ENCODE data around the gene AKAP8. TPM values are rescaled to one million over a fixed set of nuclear protein-coding genes. Genes with fewer than 3 reads are reported as not detected.
"Not testable (repeated sequence)": the region's sequence is repeated elsewhere in the genome, so short reads cannot be mapped to it uniquely, and the experiment has no call there.

The AKAP8 gene
- total RNA-seq = 12.8 and 13.9 TPM in 2 replicates

DNA sequence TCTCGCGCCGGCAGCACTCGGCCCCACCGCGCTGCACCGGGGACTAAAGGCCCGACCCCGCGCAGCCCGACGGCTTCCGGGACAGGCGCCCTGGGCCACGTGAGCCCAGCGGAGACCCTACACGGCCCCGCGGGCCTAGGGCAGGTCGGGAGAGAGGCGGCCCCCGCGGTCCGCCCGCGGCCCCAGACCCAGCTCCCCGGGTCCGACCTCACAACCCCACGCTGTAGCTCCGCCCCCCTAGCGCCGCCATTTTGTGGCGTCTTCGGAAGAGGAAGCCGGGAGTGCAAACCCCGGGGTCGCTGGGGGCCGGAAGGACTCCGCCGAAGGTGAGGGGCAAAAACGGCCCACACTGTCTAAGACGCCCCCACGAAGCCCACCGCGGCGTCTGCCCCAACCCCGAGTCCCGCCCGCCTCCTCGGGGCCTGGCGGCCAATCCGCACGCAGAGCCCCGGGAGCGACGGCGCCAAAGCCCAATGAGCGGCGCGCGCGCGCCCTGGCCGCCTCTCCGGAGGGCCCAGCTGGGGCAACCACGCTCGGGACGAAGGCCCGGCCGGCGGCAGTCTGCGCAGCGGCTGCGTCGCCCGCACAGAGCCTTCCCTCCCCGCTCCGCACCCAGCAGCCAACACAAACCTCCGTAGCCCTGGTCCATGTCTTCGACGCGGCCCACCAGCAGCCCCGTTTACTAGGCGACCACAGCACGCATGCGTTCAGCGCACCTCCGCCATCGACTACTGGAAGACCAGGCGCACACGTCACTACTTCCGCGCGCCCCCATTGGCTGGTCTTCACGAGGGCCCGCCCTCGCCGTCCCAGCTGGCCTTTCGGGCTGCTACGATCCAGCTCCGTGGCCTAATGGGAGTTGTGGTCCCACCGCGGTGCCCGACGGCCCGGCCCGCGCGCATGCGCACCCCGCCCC, at the start of gene AKAP8:
Gene AKAP8 (minus strand): TSS at position 705 of the 916 bp plus-strand sequence. CDS start 56 bp downstream, at position 649.
- DNase-seq (ENCODE audit: low read depth in 2 of 2) = peak; percentile 95 to 99

DNA sequence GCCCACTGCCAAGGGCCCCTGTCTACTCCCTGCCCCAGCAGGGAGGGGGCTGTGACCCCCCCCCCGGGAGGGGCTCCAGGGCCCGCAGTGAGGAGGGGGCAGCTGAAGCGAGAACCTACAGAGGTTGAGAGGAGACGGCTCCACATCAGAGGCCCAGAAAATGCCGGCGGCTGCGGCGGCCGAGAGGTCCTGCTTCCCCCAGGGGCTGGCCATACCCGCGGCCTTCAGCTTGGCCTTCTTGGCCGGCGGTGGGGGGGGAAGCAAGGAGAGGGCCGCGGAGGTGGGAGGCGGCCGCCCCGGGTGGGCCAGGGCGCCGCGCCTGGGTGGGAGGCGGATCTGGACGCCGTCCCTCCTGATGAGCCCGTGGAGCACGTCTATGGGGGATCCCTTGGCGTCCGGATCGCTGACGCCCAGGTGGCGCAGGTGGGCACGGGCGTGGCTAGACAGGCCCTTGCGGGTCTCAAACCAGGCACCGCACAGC, 48.4 kb upstream of the AKAP8 start:
- DNase-seq (ENCODE audit: low read depth in 2 of 2) = no peak

DNA sequence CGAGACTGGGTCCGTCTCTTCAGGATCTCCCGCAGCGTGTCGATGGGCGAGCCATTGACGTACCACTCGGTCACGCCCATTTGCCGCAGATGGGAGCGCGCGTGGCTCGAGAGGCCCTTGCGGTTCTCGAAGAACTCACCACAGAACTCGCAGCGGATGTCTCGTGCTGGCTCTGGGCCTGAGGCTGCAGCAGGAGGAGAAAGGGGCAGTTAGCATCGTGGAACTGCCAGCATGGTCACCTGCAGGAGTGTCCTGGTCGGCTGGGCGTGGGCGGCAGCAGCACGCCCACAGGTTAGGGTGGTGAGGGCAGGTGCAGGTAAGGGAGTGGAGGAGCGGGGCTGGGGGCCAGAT, 47.7 kb upstream of the AKAP8 start:
- DNase-seq (ENCODE audit: low read depth in 2 of 2) = no peak

DNA sequence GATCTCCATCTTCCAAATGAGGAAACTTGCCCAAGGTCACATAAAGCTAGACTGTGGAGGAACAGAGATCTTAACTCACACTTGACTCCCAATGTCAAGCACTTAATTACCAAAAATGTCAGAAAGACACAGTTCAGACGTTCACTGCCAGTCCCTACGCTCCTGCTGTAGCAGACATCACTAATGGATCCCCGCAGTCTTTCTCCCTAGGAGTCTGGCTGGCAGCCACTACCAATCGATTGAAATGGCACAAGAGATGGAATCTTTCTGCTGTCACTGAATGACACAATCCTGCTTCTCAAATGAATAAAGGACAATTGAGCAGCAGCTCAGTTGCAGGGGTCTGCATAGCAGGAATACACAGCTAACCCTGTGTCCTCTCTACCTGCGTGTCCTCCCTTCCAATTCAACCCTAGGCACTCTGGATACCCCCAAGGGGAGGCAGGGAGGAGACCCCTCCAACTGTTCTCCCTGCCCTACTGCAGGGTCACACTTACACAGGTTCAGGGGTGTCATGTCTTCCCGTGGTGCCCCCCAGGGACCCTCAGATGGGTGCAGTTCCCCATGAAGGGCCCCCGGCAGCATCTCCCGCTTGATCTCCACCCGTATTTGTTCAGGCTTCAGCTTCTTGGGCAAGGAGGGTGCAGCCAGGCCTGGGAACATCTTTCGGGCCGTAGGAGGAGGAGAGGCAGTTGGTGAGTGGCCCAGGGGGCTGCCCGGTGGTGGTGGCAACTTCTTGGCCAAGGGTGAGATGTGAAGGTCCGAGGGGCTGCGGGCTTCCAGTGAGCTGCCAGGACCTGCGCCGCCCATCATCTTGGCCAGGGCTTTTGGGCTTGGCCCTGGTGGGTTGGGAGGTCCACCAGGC, 47.1 kb upstream of the AKAP8 start:
- no peak for DNase-seq (ENCODE audit: low read depth in 2 of 2)

DNA sequence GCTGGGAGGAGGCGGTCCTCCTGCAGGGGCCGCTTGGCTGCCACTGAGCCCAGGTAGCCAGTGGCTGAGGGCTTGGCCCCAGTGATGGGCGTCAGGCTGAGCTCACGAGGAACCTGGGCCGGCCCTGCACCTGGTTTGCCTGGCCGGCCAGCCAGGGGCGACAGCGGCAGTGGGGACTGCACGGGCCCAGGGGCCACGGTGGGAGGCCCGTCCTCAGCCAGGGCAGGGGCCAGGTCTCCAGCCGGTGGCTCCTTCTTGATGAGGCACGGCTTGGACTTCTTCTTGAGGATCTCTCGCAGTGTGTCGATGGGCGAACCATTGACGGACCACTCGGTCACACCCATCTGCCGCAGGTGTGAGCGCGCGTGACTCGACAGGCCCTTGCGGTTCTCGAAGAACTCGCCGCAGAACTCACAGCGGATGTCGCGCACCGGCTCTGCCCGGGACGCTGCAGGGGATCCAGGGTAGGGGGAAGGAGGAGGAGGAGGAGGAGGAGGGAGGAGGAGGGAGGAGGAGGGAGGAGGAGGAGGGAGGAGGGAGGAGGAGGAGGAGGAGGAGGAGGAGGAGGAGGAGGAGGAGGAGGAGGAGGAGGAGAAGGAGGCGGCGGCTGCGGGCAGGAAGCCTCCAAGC, 45.8 kb upstream of the AKAP8 start:
- DNase-seq (ENCODE audit: low read depth in 2 of 2) = no peak

DNA sequence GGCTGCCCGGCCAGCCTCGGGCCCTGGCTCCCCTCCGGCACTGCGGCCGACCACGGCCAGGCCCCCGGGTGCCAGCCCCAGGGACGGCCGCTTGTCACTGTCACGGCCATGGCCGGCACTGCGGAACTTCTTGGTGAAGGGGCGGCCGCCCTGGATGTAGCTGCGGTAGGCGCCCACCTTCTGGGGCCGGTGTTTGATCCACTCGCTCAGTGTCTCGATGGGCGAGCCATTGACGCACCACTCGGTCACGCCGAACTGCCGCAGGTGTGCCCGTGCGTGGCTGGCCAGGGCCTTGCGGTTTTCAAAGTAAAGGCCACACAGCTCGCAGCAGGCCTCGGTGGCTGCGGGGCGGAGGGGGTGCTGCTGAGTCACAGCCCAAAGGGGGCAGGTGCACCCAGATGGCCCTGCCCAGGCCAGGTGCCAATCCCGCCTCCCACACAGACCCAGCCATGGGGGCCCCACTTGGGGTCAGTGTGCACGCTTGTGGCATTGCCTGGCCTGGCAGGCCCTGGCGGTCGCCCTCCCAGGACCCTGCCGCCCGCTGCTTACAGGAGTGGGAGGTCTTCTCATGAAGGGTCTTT, 45.2 kb upstream of the AKAP8 start:
- DNase-seq (ENCODE audit: low read depth in 2 of 2) = no peak

DNA sequence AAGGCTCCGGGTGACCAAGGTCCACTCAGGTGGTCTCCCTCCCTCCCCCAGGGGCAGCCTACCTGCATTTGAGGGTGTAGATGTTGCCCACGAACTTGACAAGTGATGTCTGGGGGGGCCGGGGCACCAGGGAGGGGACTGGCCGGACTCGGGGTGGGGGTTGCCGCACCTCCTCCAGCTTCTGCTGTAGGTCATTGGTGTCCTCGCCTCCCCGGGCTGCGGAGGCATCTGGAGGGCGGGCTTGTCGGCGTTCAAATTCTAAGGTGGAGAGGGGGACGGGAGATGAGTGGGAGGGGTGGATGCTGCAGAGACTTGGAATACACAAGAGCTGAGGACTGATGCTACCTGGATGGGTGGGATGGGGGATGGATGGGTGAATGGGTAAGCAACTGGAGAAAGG, 44.5 kb upstream of the AKAP8 start:
- no peak for DNase-seq (ENCODE audit: low read depth in 2 of 2)

DNA sequence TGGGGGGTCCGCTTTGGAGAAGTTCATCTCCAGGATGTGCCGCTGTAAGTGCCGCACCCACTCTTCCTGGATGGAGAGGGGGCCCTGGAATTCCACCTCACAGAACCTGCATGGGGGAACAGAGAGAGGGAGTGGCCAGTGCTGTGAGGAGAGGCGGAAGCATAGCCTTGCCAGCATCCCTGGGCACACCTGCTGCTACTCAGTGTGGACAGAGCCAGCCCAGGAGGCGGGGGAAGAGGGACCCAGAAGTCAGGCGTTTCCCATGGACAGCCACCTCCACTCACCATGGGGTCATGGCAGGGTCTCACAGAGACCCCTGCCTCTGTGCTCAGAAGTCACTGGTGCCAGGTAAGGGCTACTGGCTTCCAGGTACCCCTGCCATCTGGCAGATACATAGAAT, 43.5 kb upstream of the AKAP8 start:
- DNase-seq (ENCODE audit: low read depth in 2 of 2) = no peak

DNA sequence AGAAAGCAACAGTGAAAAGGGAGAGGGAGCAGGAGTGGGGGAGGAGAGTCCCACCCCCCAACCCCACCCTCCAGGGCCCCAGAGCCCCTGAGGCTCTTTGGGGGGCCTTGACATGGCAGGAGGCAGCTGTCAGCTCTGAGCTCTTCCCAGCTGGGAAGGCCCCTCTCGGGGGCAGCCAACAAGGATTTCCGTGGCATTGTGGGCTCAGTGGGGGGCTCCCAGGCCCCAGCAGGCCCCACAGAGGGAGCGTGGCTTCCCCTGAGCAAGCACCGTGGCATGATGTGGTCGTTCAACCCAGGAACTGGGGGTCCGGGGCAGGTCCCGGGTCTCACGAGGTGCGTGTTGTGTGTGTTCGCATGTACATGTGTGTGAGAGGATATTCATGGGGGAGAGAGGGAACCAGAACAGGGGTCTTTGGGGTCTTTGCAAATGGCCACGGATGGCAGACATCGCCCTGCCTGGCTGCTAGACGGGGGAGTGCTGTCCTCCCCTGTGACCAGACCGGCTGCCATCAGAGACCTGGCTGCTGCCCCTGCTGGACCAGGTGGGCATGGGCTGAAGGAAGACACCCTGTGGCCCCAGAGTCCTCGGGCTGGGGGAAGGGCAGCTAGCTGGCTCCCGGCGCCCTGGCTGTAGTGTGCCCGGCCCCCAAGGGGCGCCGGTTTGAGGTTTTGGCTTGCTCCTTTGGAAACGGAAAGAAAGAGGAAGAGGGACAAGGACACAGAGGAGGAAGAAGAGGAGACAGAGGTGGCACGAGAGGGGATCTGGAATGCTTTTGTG, 42.9 kb upstream of the AKAP8 start:
- no peak for DNase-seq (ENCODE audit: low read depth in 2 of 2)

DNA sequence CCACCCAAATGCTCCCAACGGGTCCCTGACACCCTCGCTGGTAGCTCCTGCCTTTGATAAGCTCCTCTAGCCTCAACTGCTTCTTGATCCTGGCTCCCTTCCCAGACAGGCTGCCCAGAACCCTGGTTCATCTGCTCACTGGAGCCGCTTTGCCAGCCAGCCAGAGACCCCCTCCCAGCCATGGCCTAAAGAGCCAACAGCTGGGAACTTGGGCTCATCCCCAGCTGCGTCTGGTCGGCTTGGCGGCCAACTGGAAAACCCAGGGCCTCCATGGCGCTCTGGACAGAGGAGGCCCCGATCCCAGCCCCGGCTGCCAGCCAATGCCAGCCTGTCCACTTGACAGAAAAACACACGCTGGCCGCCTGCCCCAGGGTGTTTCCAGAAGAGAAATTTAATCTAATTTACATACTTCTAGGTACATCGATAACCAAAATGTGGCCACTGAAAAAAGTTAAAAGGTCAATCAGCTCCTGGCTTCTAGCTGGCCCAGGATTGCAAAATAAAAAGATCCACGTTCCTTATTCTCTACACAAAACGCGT, 42.2 kb upstream of the AKAP8 start:
- no peak for DNase-seq (ENCODE audit: low read depth in 2 of 2)

DNA sequence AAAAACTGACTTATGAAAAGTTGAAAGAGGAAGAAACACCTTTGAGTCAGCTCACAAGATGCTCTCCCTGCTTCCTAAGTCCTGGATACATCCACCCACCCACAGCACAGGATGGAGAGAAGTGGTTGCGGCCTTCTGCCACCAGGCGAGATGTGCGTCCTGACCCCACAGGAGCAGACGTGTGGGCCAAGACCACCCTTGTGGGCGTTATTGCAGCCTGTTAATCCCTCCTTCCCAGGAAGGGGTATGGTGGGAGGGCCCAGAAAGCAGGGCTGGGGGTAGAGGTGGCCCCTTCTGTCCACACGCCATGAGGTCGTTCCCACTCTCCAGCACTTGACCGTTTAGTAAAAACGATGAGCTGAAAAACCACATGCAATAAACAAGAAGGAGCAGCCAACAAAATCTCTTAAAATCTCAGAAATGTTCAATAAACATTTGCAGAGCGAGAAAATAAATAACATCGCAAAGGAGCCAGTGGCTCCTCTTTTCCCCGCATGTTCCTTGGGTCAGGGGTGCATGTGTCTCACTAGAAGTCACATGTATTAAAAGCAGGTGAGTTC, 41.6 kb upstream of the AKAP8 start:
- DNase-seq (ENCODE audit: low read depth in 2 of 2) = no peak

DNA sequence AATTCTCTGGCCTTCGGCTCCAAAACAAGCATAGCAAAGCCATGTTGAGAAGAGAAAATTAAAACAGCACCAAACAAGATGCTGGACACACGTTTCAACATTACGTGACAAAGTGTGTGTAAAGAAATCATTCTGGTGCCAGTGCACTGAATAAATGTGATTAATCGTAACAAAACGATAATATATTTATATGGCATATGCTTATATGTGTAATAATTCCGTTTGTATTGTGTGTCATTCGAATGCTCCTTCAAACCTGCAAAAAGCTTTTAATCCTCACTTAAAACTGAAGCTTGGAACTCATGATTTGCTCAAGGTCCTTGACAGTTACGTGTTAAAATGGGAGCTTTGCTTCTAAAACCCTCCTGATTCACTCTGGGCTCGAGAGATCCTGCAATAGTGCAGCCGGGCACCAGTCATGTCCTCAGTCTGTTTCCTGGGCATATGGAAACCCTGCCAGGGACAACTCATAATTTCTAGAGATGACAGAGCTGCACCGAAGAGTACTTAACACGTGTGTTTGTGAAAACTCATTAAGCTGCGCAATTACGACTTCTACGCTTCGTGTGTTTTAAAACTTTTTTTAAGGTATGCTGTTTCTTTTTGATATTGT, 39.9 kb upstream of the AKAP8 start:
- peak in 1 of 2 donors; percentile 24 for DNase-seq (ENCODE audit: low read depth in 2 of 2)

DNA sequence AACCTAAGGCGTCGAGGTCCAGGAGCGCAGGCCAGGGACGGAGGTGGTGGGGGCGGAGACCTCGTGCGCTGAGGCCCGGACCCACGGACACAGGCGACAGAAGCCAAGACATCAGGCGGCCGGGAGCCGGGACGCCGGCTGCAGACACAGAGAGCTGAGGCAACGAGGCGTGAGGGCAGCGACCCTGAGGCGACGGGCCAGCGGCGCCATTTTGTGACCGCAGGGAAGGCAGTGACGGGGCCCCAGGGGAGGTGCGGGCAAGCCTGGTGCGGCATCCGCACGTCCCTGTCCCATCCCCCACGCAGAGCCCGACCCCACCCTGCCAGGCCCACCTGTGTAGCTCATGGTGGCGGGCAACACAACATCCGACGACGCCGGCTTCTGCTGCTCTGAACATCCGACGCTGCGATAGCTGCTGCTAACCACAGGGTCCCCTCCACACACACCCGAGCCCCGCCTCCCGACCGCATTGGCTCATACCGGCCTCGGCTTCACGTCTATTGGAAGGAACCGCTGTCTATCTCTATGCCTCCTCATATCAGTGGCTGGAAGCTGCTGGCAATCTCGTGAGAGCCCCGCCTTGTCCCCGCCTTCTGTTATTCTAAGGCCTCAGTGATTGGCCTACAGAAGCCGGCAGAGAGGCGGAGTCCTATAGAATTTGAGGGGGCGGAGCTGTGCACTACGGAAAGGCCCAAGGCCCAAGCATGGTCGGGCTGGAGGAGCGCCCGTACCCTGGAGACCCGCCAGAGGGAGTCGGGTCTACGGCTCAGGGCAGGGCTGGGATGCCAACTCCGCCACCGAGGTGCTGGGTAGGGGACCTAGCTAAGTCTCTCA, 39.2 kb upstream of the AKAP8 start, which contains the start of gene AKAP8L:
Gene AKAP8L (minus strand): TSS at position 410 of the 834 bp plus-strand sequence. CDS start 65 bp downstream, at position 345.
- DNase-seq (ENCODE audit: low read depth in 2 of 2) = peak; percentile 99 to 100

DNA sequence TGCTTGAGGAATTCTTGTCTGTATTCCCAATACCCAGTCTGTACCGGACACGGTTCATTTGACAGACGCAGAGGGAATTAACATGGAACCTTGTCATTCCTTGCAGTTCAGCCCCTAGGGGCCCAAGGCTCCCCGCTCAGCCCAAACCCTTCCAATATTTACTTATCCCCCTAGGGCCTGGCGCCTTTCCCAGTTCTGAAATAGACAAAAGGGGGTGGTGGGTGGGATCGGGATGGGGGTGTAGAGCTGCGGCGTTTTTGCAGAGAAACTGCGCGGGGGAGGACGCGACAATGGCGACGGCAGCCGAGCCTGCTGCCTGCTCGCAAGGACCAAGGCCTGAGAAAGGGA, 38.6 kb upstream of the AKAP8 start:
- peak in 1 of 2 donors; percentile 33 for DNase-seq (ENCODE audit: low read depth in 2 of 2)

DNA sequence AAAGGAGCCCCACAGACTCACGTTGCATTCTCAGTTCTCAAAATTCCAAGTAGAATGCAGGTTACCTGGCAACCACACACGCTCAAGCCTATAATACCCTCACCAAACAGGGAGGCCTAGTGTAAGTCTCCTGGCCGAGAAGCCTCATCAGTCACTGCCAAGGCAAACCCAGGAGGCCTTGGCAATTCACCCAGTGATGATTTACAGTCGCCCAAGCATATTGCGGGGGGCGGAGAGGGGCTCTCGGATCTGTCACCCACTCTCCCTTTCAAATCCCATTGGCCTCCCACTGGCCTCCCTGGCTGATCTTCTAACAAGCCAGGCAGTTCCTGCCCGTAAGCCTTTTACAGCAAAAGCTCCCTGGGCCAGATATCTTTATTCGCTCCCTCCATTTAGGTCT, 38.1 kb upstream of the AKAP8 start:
- DNase-seq (ENCODE audit: low read depth in 2 of 2) = peak in 1 of 2 donors; percentile 20

DNA sequence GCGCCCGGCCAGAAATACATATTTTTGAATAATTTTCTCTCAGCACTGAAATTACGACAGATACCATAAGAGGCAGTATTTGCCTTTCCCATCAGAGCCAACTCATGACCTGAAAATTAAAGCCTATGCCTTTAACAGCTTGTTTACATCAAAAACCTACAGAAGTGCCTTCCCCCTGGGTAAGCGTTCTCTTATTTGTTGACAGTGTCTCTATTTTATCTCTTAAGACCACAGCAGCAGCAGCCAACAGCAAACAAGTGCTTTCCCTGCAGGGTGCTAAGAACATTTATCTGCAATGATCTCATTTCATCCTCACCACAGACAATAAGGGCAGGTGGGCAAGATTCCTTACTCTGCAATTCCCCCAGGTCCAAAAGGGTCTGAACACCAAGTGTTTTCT, 33.2 kb upstream of the AKAP8 start:
- DNase-seq (ENCODE audit: low read depth in 2 of 2) = no peak

DNA sequence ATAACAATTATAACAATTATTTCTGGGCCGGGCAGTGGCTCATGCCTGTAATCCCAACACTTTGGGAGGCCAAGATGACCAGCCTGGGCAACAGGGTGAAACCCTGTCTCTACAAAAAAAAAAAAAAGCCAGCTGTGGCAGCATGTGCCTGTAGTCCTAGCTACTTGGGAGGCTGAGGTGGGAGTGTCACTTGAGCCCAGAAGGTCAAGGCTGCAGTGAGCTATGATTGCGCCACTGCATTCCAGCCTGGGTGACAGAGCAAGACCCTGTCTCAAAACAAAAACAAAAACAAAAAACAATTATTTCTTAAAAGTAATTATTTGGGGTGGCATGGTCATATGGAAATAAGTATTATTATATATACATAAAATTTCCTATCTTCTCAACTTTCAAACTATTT, 31.8 kb upstream of the AKAP8 start:
- DNase-seq (ENCODE audit: low read depth in 2 of 2) = not testable (repeated sequence)

DNA sequence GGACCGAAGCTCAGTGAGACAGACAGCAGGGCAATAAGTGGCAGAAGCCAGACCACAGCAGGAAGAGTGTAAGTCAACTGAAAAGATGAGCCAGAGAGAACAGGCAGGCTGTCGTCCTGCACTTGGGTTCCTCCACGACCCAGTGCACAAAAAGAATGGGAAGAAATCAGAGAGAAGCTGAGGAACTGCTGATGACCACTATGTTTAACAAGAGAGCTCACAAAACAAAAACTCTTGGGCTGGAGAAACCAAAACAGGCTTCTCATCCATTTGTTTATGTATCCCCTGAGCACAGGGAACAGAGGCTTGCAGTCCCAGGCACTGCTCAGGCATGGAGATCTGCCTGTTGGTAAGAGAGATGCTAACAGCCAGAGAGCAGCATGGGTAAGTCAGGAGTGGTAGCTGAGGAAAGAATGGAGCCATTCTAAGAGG, 25.2 kb upstream of the AKAP8 start:
- DNase-seq (ENCODE audit: low read depth in 2 of 2) = no peak

All from dermis microvascular lymphatic vessel endothelial cell (primary cell).